Tibial nerve (tissue), 4 donors: ENCODE measurements around the gene SPG11.

Experiments used
- EP300 ChIP-seq, 2 donors: sonication (generic); formaldehyde crosslinking; IDR thresholded peaks; one replicate each; pipeline ENCODE4 v1.6.1; 2017; ENCODE audit warnings: antibody characterized with exemption in 2 of 2, mild to moderate bottlenecking in 1 of 2
- POLR2A ChIP-seq, 2 donors: fragments of 450-650 bp; IDR thresholded peaks; one replicate each; pipeline ENCODE4 v1.6.1; 2017; ENCODE audit warnings: antibody characterized with exemption in 2 of 2, mild to moderate bottlenecking in 2 of 2, moderate library complexity in 2 of 2
- TF ChIP-seq, protein P1 (sequence below), 5 experiments: fragments of 200-600 bp in 3 of 5; fragments of 450-650 bp in 2 of 5; sonication (generic) in 3 of 5; IDR thresholded peaks; one replicate each; pipeline ENCODE4 v1.5.1; 2016 to 2019; ENCODE audit warnings: antibody characterized with exemption in 5 of 5, mild to moderate bottlenecking in 3 of 5, moderate library complexity in 2 of 5

DNA sequence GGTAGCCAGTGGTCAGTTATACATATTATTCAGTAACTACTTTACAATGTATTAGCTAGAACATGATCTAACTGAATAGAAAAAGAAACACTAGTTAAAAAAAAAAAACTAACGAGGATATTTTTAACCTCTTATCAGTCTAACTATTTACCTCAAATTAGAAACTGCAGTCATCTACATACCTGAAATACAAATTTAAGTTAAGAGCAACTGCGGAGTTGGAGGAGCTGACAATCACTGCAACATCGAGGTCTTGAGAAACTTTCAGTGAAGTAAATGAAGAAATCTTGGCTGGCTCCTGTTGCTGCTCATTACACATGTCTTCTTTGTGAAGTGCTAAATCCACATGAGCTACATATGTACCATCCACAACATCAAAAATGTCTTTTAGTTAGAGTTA lies 6.5 kb downstream of the SPG11 start:
- TF ChIP-seq, protein P1, sequence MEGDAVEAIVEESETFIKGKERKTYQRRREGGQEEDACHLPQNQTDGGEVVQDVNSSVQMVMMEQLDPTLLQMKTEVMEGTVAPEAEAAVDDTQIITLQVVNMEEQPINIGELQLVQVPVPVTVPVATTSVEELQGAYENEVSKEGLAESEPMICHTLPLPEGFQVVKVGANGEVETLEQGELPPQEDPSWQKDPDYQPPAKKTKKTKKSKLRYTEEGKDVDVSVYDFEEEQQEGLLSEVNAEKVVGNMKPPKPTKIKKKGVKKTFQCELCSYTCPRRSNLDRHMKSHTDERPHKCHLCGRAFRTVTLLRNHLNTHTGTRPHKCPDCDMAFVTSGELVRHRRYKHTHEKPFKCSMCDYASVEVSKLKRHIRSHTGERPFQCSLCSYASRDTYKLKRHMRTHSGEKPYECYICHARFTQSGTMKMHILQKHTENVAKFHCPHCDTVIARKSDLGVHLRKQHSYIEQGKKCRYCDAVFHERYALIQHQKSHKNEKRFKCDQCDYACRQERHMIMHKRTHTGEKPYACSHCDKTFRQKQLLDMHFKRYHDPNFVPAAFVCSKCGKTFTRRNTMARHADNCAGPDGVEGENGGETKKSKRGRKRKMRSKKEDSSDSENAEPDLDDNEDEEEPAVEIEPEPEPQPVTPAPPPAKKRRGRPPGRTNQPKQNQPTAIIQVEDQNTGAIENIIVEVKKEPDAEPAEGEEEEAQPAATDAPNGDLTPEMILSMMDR (IDR thresholded peaks at IDR 0.05): no peak
- TF ChIP-seq POLR2A (IDR thresholded peaks at IDR 0.05): no peak
- no peak for TF ChIP-seq EP300 (IDR thresholded peaks at IDR 0.05)
